ENCODE results near the gene MADD. TPM values are rescaled to one million over a fixed set of nuclear protein-coding genes. Genes with fewer than 3 reads are reported as not detected.

MADD gene
- total RNA-seq, 1 donor = 23.7 TPM

- H3K4me3 ChIP-seq (ENCODE audit: low read depth, low read length) = no peak overlapping the region
- DNase-seq (ENCODE audit: low read depth) = no peak
- no peak for TF ChIP-seq CTCF (IDR thresholded peaks at IDR 0.05; ENCODE audit: insufficient read depth, low read length)
These were observed 25.5 kb downstream of the MADD start for GRCh38 chr11:47295385-47295784.

GRCh38 chr11:47296045-47296444, 26.1 kb downstream of the MADD start:
- peak; percentile 13 for DNase-seq (ENCODE audit: low read depth)
- no peak overlapping the region for H3K4me3 ChIP-seq (ENCODE audit: low read depth, low read length)
- no peak for TF ChIP-seq CTCF (IDR thresholded peaks at IDR 0.05; ENCODE audit: insufficient read depth, low read length)

- no peak for DNase-seq (ENCODE audit: low read depth)
- H3K4me3 ChIP-seq (ENCODE audit: low read depth, low read length) = no peak overlapping the region
- TF ChIP-seq CTCF (IDR thresholded peaks at IDR 0.05; ENCODE audit: insufficient read depth, low read length) = no peak
These were observed 29.1 kb downstream of the MADD start for GRCh38 chr11:47299078-47299477.

GRCh38 chr11:47302853-47303252, 32.9 kb downstream of the MADD start:
- TF ChIP-seq CTCF (IDR thresholded peaks at IDR 0.05; ENCODE audit: insufficient read depth, low read length) = no peak
- no peak overlapping the region for H3K4me3 ChIP-seq (ENCODE audit: low read depth, low read length)
- no peak for DNase-seq (ENCODE audit: low read depth)

GRCh38 chr11:47305734-47306483, 36.0 kb downstream of the MADD start:
- TF ChIP-seq CTCF (IDR thresholded peaks at IDR 0.05; ENCODE audit: insufficient read depth, low read length) = no peak
- DNase-seq (ENCODE audit: low read depth) = no peak

GRCh38 chr11:47306484-47306844, 36.5 kb downstream of the MADD start:
- no peak for TF ChIP-seq CTCF (IDR thresholded peaks at IDR 0.05; ENCODE audit: insufficient read depth, low read length)
- no peak for DNase-seq (ENCODE audit: low read depth)
- H3K4me3 ChIP-seq (ENCODE audit: low read depth, low read length) = no peak overlapping the region

More at GRCh38 chr11:47305734-47306483, 36.0 kb downstream of the MADD start:
- H3K4me3 ChIP-seq (ENCODE audit: low read depth, low read length) = no peak overlapping the region
